Spleen (tissue), 7 donors: Measurements from ENCODE around the gene CXorf38.

Source experiments
- CTCF ChIP-seq, 11 experiments: fragments of 200-600 bp in 7 of 11; fragments of 450-650 bp in 4 of 11; sonication (generic) in 4 of 11; IDR thresholded peaks in 8 of 11; conservative IDR thresholded peaks in 3 of 11; 1 replicate in 7 of 11; 2 replicates in 4 of 11; pipeline versions ENCODE4 v1.4.0 to v1.8.0; 2016 to 2021; ENCODE audit warnings: antibody characterized with exemption in 11 of 11, inconsistent platforms in 4 of 11, mild to moderate bottlenecking in 1 of 11
- POLR2A ChIP-seq, 3 donors: fragments of 450-650 bp; IDR thresholded peaks; one replicate each; pipeline ENCODE4 v1.5.1; 2017; ENCODE audit warnings: antibody characterized with exemption in 3 of 3, mild to moderate bottlenecking in 1 of 3
- POLR2AphosphoS5 ChIP-seq, 3 donors: sonication (generic); formaldehyde crosslinking; IDR thresholded peaks; one replicate each; pipeline ENCODE4 v1.5.1; 2017; ENCODE audit warnings: antibody characterized with exemption in 3 of 3
- donor health status: DM: no; HTN: no; CAD: no; lungs with moderate emphysema.
- donor health status: DM: no; HTN: no; CAD: no.
- donor health status: DM: no; HTN: no; CAD: no.

GRCh38 chrX:40688929-40689328, 41.6 kb upstream of the CXorf38 start:
- TF ChIP-seq CTCF (IDR thresholded peaks at IDR 0.05 in 8 of 11, conservative IDR thresholded peaks at IDR 0.05 in 3 of 11), result no peak
- TF ChIP-seq POLR2A (IDR thresholded peaks at IDR 0.05), result no peak
- TF ChIP-seq POLR2AphosphoS5 (IDR thresholded peaks at IDR 0.05), result no peak
